ENCODE data around the gene DKC1.
"Not testable (repeated sequence)": the region's sequence is repeated elsewhere in the genome, so short reads cannot be mapped to it uniquely, and the experiment has no call there.

GRCh38 chrX:154817048-154817618 lies 54.5 kb downstream of the DKC1 start:
- TF ChIP-seq, protein P1, sequence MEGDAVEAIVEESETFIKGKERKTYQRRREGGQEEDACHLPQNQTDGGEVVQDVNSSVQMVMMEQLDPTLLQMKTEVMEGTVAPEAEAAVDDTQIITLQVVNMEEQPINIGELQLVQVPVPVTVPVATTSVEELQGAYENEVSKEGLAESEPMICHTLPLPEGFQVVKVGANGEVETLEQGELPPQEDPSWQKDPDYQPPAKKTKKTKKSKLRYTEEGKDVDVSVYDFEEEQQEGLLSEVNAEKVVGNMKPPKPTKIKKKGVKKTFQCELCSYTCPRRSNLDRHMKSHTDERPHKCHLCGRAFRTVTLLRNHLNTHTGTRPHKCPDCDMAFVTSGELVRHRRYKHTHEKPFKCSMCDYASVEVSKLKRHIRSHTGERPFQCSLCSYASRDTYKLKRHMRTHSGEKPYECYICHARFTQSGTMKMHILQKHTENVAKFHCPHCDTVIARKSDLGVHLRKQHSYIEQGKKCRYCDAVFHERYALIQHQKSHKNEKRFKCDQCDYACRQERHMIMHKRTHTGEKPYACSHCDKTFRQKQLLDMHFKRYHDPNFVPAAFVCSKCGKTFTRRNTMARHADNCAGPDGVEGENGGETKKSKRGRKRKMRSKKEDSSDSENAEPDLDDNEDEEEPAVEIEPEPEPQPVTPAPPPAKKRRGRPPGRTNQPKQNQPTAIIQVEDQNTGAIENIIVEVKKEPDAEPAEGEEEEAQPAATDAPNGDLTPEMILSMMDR (conservative IDR thresholded peaks at IDR 0.05; ENCODE audit: low read depth, low read length) = not testable (repeated sequence)
- TF ChIP-seq MAFK (IDR thresholded peaks at IDR 0.05; ENCODE audit: low read depth, low read length); RFX5 (IDR thresholded peaks at IDR 0.05; ENCODE audit: low read depth, low read length); RAD21 (IDR thresholded peaks at IDR 0.05; ENCODE audit: low read length); USF2 (IDR thresholded peaks at IDR 0.05; ENCODE audit: low read depth, low read length); POLR2A (IDR thresholded peaks at IDR 0.05; ENCODE audit: low read depth, low read length); FOS (IDR thresholded peaks at IDR 0.05; ENCODE audit: low read depth, low read length): not testable (repeated sequence)
